OCI-LY3 (cell line): Measurements from ENCODE around the gene IL1B.

Experiments
- EZH2phosphoT487 ChIP-seq: fragments of 200-600 bp; shearing (Covaris generic); IDR thresholded peaks from 2 replicates; pipeline ENCODE4 v1.6.1; 2018; ENCODE audit warnings: antibody characterized with exemption, mixed run types, low read depth
- TF ChIP-seq, protein P1 (sequence below): fragments of 200-600, 300-600 bp; sonication (generic); IDR thresholded peaks from 2 replicates; pipeline ENCODE4 v1.5.1; 2014; ENCODE audit warnings: antibody characterized with exemption, low read length, low read depth

DNA sequence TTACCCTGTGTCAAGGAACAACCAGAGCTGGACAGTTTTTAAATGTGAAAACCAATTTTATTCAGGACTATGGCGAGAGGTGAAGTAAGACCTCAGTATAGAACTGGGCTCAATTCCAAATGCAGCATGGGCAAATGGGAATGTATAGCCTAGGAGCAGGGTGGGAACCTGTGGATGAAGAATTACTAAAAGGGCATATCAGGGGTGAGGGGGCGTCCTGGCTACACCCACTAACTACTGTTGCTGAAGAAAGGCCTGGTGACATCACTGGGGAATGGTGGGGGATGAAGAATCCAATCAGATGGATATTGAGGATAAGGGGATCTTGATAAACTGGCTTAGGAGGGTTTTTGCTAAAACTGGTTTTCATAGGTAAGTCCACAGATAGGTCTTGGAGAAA is 47.1 kb upstream of the IL1B start:
- TF ChIP-seq, protein P1, sequence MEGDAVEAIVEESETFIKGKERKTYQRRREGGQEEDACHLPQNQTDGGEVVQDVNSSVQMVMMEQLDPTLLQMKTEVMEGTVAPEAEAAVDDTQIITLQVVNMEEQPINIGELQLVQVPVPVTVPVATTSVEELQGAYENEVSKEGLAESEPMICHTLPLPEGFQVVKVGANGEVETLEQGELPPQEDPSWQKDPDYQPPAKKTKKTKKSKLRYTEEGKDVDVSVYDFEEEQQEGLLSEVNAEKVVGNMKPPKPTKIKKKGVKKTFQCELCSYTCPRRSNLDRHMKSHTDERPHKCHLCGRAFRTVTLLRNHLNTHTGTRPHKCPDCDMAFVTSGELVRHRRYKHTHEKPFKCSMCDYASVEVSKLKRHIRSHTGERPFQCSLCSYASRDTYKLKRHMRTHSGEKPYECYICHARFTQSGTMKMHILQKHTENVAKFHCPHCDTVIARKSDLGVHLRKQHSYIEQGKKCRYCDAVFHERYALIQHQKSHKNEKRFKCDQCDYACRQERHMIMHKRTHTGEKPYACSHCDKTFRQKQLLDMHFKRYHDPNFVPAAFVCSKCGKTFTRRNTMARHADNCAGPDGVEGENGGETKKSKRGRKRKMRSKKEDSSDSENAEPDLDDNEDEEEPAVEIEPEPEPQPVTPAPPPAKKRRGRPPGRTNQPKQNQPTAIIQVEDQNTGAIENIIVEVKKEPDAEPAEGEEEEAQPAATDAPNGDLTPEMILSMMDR = no peak
- TF ChIP-seq EZH2phosphoT487 = no peak
